ENCODE data around the gene SBF2.

SBF2 gene

DNA sequence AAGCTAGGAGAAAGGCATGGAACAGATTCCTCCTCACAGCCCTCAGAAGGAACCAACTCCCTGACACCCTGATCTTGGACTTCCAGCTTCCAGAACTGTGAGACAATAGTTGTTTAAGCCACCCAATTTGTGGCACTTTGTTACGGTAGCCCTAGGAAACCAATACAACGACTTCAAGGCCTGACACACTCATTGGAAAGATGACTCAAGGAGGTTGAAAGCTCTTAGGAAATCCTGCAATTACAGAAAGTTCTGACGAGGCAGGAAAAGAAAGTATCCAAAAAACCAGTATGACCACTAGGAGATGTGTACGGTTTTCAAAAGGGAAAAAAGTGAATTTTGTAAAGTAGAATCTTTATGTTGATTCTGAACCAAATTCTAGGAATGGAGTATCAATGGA lies 468.7 kb downstream of the SBF2 start:
- TF ChIP-seq, protein P1, sequence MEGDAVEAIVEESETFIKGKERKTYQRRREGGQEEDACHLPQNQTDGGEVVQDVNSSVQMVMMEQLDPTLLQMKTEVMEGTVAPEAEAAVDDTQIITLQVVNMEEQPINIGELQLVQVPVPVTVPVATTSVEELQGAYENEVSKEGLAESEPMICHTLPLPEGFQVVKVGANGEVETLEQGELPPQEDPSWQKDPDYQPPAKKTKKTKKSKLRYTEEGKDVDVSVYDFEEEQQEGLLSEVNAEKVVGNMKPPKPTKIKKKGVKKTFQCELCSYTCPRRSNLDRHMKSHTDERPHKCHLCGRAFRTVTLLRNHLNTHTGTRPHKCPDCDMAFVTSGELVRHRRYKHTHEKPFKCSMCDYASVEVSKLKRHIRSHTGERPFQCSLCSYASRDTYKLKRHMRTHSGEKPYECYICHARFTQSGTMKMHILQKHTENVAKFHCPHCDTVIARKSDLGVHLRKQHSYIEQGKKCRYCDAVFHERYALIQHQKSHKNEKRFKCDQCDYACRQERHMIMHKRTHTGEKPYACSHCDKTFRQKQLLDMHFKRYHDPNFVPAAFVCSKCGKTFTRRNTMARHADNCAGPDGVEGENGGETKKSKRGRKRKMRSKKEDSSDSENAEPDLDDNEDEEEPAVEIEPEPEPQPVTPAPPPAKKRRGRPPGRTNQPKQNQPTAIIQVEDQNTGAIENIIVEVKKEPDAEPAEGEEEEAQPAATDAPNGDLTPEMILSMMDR (conservative IDR thresholded peaks at IDR 0.05), result no peak
- H3K27ac ChIP-seq, result no peak overlapping the region

DNA sequence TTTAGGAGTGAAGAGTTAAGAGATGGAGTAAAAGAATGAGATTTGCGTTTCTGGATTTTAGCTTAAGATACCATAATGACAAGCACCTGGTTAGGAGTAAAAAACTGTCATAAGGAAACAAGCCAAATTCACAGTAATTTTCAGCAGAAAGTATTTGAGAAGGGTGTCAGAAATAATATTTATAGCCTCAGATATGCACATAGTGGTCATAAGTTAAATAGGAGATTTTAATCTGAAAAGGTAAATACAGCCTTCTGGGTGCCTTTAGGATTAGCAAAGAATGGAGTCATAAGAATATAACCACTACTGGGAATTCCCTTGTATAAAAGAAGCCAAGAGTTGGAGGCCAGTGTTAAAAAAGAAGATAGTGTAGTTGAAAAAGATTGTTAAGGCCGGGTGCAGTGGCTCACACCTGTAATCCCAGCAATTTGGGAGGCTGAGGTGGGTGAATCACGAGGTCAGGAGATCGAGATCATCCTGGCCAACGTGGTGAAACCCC lies 470.1 kb downstream of the SBF2 start:
- peak overlapping the region; percentile 20; the same call in 1 of the 2 replicates for H3K27ac ChIP-seq
- TF ChIP-seq, protein P1 (conservative IDR thresholded peaks at IDR 0.05), result no peak

DNA sequence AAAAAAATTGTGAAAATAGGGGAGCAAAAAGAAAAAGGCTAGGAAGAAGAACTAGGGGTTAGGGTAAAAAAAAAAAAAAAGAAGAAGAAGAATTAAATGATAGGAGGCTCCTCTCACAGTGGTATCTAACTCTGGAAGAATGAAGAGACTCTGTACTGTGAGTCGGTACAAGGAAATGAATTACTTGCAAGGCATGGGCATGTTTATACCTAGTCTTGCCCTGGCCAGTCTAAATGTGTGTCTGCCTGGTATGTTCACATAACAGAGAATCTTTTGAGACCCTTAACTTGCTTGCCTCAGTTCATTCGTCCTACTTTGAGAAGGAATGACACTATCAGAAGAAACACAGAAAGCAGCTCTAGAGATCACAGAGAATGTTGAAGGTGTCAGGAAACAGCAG lies 470.6 kb downstream of the SBF2 start:
- peak overlapping the region; percentile 20; the same call in 1 of the 2 replicates for H3K27ac ChIP-seq
- TF ChIP-seq, protein P1 (conservative IDR thresholded peaks at IDR 0.05), result no peak

DNA sequence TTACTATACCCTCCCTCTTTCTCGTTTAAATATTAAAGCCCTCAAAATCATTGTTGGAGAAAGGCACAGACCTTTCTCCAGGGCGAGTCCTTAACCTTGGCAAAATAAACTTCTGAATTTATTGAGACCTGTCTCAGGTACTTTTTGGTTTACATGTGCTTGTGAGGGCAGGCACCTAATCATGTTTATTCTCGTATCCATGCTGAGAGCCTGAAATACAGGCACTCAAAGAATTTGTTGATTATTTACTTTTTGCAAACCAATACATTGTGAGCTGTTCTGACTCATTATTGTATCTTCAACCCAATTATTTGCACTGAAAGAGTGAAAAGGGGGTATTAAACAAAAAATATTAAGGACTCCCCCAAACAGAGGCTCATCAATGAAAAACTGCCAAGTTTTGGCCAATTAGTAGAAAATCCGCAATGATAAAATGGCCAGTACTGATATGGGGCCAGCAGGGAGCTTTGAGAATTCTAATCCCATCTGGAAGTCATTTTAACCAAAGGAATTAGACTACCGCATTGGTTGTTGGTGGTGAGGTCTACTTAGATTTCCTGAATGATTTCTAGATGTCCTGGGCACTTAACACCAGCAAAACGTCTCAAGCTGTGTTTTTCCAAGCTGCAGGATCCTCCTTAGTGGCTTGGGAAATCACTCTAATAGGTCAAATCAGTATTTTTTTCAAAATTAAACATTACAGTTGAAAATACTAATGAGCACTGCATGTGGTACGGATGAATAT lies 472.8 kb downstream of the SBF2 start:
- TF ChIP-seq, protein P1 (conservative IDR thresholded peaks at IDR 0.05), result no peak
- H3K27ac ChIP-seq, result peak overlapping the region; percentile 58

DNA sequence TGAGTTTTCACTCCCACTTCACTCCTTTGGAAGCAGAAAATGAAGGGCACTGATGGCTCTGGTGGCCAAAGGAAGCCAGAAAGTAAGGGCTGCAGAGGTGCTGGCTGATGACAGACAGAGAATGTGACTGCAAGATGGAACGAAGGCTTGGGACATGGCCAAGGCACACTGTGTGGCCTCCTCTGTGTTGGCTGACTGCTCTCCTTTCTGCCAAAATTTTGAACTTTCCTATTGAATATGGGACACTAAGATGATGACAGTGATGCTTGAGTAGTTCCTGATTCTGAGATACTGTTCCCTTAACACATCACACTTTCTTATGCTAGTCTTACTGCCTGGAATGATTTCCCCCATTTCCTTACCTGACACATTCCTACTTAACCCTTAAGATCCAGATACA lies 473.8 kb downstream of the SBF2 start:
- H3K27ac ChIP-seq, result peak overlapping the region; percentile 58
- TF ChIP-seq, protein P1 (conservative IDR thresholded peaks at IDR 0.05), result no peak

DNA sequence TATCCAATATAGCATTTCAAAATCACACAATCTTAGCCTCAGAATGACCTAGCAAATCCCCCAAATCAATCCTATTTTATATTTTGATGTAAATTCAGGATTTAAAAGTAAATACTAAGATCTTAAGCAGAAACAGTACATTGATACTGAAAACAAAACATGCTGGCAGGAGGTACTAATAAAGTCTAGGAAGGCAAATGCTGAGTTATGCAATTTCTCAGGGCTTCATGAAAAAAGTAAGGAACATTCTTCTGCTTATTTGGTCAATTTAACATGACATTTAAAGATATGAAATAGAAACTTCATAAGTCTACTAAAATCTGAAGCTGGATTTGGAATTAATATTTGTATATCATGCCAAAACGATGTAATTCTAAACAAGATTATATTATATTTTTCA lies 476.8 kb downstream of the SBF2 start:
- H3K27ac ChIP-seq, result no peak overlapping the region
- TF ChIP-seq, protein P1 (conservative IDR thresholded peaks at IDR 0.05), result no peak

DNA sequence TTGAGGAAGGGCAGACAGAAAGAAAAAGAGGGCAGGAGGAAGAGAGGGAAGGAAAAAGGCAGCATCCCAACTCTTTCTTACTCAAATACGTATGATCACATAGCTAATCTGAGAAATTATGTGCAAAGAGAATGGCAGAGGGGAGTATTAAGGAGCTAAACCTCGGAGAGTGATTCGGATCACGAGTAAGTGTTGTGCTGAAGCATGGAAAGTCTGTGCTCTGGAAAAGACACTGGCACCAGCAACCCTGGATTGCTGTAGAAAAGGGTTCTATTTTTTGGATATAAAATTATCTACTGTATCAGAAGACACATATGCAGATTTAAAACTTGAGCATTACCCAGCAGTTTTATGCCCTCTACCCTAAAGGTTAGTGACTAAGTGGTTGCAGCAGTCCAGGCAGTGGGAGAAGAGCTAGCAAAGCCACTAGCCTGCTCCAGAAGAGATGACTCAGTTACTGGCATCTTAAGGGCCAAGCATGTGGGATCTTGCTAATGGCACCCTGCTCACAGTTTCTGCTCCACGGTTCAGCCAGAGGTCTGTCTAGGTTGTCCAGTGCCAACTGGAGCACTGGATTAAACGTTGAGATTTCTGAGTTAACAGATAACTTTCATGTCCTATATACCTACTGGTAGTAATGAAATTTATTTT lies 478.4 kb downstream of the SBF2 start:
- TF ChIP-seq, protein P1 (conservative IDR thresholded peaks at IDR 0.05), result no peak
- H3K27ac ChIP-seq, result no peak overlapping the region
